Stomach (tissue), 9 donors: ENCODE measurements around the gene MRAP2. TPM values are rescaled to one million over a fixed set of nuclear protein-coding genes. Genes with fewer than 3 reads are reported as not detected.

Experiments used
- DNase-seq, 2 donors: peaks; one replicate each; pipeline versions ENCODE4 v3.0.0 to v3.0.0-alpha.2; 2013 to 2019
- H3K27ac ChIP-seq, 5 donors: fragments of 200-600 bp in 4 of 5; sonication (generic) in 4 of 5; one replicate each; pipeline ENCODE4 v1.5.1; 2013 to 2019; ENCODE audit warnings: mild to moderate bottlenecking in 1 of 5, moderate library complexity in 1 of 5
- H3K27me3 ChIP-seq, 3 donors: fragments of 200-600 bp; sonication (generic); one replicate each; pipeline ENCODE4 v1.5.1; 2017 to 2019; ENCODE audit warnings: mixed run types in 1 of 3
- H3K36me3 ChIP-seq, 4 donors: fragments of 200-600 bp; sonication (generic); 1 replicate in 3 of 4; 2 replicates in 1 of 4; pipeline ENCODE4 v1.5.1; 2016 to 2019
- H3K4me1 ChIP-seq, 4 donors: fragments of 200-600 bp; sonication (generic); one replicate each; pipeline ENCODE4 v1.5.1; 2016 to 2019
- H3K4me3 ChIP-seq, 4 donors: fragments of 200-600 bp; sonication (generic) in 3 of 4; one replicate each; pipeline ENCODE4 v1.5.1; 2016 to 2019; ENCODE audit warnings: mild to moderate bottlenecking in 1 of 4
- H3K9me3 ChIP-seq, 4 donors: fragments of 200-600 bp; sonication (generic); one replicate each; pipeline ENCODE4 v1.5.1; 2016 to 2019
- EP300 ChIP-seq: sonication (generic); formaldehyde crosslinking; IDR thresholded peaks from one replicate; pipeline ENCODE4 v1.6.1; 2017; ENCODE audit warnings: antibody characterized with exemption
- POLR2A ChIP-seq, 4 donors: fragments of 450-650 bp; IDR thresholded peaks; one replicate each; pipeline ENCODE4 v1.6.1; 2016; ENCODE audit warnings: antibody characterized with exemption in 4 of 4, control low read depth in 2 of 4, mild to moderate bottlenecking in 1 of 4, moderate library complexity in 1 of 4
- POLR2AphosphoS5 ChIP-seq, 3 donors: sonication (generic); formaldehyde crosslinking; IDR thresholded peaks; one replicate each; pipeline ENCODE4 v1.6.1; 2016; ENCODE audit warnings: antibody characterized with exemption in 3 of 3
- WGBS, 5 donors: extraction: QIAGEN DNeasy Blood & Tissue Kit in 3 of 5; methylation state at CpG; one replicate each; pipeline versions ENCODE4 v1.1.5 to v1.1.7; 2013 to 2018; 5-methylcytosine and 5-hydroxymethylcytosine counted together
- intact Hi-C: fragments of 100-400 bp; cut with DNase I; formaldehyde crosslinking; loops from one replicate; pipeline ENCODE4 v1.15.1; 2023; ENCODE audit warnings: low total_unique reads
- polyA plus RNA-seq, 3 donors: library from polyadenylated mRNA; stranded (reverse); fragments of 200-250 nt; gene quantifications; one replicate each; pipeline ENCODE4 v1.2.3, GENCODE V29; 2013
- total RNA-seq, 5 donors: library from RNA; depleted of rRNA; stranded (reverse); fragments of >200 nt; gene quantifications; one replicate each; pipeline versions ENCODE4 v1.1.0 to v1.2.3, GENCODE V29; 2014 to 2016
- TF ChIP-seq, protein P1 (sequence below), 7 experiments: fragments of 450-650 bp in 4 of 7; fragments of 200-600 bp in 3 of 7; sonication (generic) in 3 of 7; IDR thresholded peaks; one replicate each; pipeline ENCODE4 v1.5.1; 2016 to 2019; ENCODE audit warnings: antibody characterized with exemption in 7 of 7, control low read depth in 2 of 7, mild to moderate bottlenecking in 1 of 7
- donor health status: healthy with polysubstance abuse.
- donor health status: Bipolar disorder and iron deficiency.
- donor health status: healthy.

The MRAP2 gene
- total and polyA plus RNA-seq, 8 donors = 1.3 to 20.2 (median 4.1) TPM

- no peak for DNase-seq
- 80 to 89% (median 85%) methylated on average over 4 of the region's 4 CpGs for WGBS, 5 donors
- H3K27me3 ChIP-seq = no peaks in the 10 kb centered on the region
- H3K4me3 ChIP-seq = no peak overlapping the region
- no peaks in the 10 kb centered on the region for H3K36me3 ChIP-seq
- TF ChIP-seq POLR2A (IDR thresholded peaks at IDR 0.05) (no peak), POLR2AphosphoS5 (IDR thresholded peaks at IDR 0.05) (no peak), EP300 (no peak)
- TF ChIP-seq, protein P1, sequence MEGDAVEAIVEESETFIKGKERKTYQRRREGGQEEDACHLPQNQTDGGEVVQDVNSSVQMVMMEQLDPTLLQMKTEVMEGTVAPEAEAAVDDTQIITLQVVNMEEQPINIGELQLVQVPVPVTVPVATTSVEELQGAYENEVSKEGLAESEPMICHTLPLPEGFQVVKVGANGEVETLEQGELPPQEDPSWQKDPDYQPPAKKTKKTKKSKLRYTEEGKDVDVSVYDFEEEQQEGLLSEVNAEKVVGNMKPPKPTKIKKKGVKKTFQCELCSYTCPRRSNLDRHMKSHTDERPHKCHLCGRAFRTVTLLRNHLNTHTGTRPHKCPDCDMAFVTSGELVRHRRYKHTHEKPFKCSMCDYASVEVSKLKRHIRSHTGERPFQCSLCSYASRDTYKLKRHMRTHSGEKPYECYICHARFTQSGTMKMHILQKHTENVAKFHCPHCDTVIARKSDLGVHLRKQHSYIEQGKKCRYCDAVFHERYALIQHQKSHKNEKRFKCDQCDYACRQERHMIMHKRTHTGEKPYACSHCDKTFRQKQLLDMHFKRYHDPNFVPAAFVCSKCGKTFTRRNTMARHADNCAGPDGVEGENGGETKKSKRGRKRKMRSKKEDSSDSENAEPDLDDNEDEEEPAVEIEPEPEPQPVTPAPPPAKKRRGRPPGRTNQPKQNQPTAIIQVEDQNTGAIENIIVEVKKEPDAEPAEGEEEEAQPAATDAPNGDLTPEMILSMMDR (IDR thresholded peaks at IDR 0.05) = no peak
- no peaks in the 10 kb centered on the region for H3K9me3 ChIP-seq
- H3K4me1 ChIP-seq = peaks cover 0 to 13% (median under 1%) of the 10 kb centered on the region in 4 donors
- intact Hi-C loops = no loop called here
- no peak overlapping the region for H3K27ac ChIP-seq
Measured at GRCh38 chr6:84057908-84058307, 24.3 kb downstream of the MRAP2 start.

DNA sequence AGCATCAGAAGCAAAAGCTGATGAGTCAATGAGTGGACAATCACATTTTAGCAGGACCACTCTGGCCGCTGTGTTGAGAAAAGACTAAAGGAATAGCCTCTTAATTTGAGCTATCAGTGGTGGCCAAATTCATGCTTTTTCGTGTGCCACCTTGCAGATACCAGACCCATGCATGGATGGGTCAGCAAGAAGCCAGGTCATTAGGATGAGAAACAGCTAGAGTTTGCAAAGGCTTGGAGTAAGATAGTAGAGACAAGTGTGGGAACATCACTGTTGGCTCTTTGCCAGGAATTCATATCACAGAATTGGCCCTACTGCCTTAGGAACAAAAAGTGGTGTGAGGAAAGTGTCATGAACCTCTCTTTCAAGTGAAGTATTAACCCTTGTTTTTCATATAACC is 25.5 kb downstream of the MRAP2 start:
- no peak for DNase-seq
- Histone ChIP-seq H3K9me3 (no peaks in the 10 kb centered on the region), H3K4me1 (peaks cover 0 to 10% (median 0%) of the 10 kb centered on the region in 4 donors), H3K27me3 (no peaks in the 10 kb centered on the region), H3K27ac (no peak overlapping the region), H3K36me3 (no peaks in the 10 kb centered on the region), H3K4me3 (no peak overlapping the region)
- WGBS, 5 donors = 84 to 97% (median 85%) methylated on average over 2 of the region's 2 CpGs
- TF ChIP-seq EP300 (no peak), POLR2AphosphoS5 (IDR thresholded peaks at IDR 0.05) (no peak), POLR2A (IDR thresholded peaks at IDR 0.05) (no peak)
- TF ChIP-seq, protein P1 (IDR thresholded peaks at IDR 0.05) = no peak
- intact Hi-C loops = no loop called here

DNA sequence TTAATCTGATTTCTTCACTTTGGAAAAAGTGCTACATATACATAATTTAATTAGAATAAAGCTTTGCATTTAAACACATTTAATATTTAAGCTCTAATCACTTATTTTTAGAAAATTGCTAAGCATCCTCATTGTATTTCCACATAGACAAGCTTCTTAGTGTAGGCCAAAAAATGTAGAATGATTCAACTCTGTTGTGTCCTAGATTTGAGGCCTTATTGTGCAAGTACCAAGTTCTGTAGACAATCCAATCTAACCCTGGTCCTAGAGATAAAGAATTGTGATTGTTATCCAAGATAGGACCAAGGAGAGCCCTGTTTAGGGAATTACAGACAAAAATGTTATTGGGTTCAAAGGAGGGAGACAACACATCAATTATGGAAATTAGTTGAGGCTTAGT is 27.6 kb downstream of the MRAP2 start:
- Histone ChIP-seq H3K36me3 (no peaks in the 10 kb centered on the region), H3K9me3 (no peaks in the 10 kb centered on the region), H3K4me1 (peaks cover 0 to 10% (median 0%) of the 10 kb centered on the region in 4 donors), H3K27ac (no peak overlapping the region), H3K27me3 (no peaks in the 10 kb centered on the region), H3K4me3 (no peak overlapping the region)
- TF ChIP-seq POLR2AphosphoS5 (IDR thresholded peaks at IDR 0.05) (no peak), POLR2A (IDR thresholded peaks at IDR 0.05) (no peak), EP300 (no peak)
- TF ChIP-seq, protein P1 (IDR thresholded peaks at IDR 0.05) = no peak
- intact Hi-C loops = no loop called here
- DNase-seq = no peak

DNA sequence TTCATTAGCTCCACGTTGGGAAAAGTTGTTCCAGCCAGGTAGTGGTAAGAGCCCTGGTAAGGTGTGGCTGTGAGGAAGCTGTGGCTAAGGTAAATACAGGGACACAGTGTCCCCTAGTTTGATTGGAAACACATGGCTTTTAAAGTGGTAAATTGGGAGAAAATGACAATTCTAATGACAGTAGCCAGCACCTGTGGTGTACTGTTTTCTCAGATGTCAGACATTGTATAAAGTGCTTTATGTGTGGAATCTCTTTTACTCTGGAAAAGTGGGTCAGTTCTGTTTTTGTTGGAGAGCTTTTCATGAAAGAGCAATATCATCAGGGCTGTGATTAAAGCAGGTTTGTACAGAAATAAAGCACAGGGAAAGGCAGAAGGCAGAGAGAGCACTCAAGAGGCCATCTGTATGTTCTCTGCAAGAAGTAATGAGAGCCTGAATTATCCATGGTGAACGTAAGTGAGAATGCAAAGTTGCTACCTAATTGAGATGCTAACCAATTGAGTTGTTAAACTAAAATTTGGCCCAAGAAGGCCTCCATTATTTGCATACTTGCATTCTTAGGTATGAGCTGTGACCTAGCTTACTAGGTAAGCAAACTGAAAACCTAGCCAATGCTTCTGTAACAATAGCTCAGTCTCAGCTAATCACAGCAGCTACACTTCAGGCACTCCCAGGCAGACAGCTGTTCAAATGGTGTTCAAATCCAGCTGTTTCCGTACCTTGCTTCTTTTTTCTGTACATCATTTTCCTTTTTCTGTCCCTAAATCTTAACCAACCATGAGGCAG is 28.2 kb downstream of the MRAP2 start:
- no peak for DNase-seq
- Histone ChIP-seq H3K4me1 (peaks cover 0 to 7% (median 0%) of the 10 kb centered on the region in 4 donors), H3K36me3 (no peaks in the 10 kb centered on the region), H3K9me3 (no peaks in the 10 kb centered on the region), H3K27me3 (no peaks in the 10 kb centered on the region), H3K27ac (no peak overlapping the region), H3K4me3 (no peak overlapping the region)
- intact Hi-C loops = no loop called here
- 25 to 53% (median 48%) methylated on average over 3 of the region's 3 CpGs for WGBS, 5 donors
- TF ChIP-seq, protein P1 (IDR thresholded peaks at IDR 0.05) = no peak
- TF ChIP-seq POLR2AphosphoS5 (IDR thresholded peaks at IDR 0.05) (no peak), EP300 (no peak), POLR2A (IDR thresholded peaks at IDR 0.05) (no peak)
